ENCODE results near the gene WDR20.

The WDR20 gene

GRCh38 chr14:102218688-102219087, 79.0 kb downstream of the WDR20 start:
- DNase-seq (ENCODE audit: low read depth in 2 of 2) = no peak

- no peak for DNase-seq (ENCODE audit: low read depth in 2 of 2)
These were observed 79.6 kb downstream of the WDR20 start for GRCh38 chr14:102219316-102219715.

GRCh38 chr14:102220031-102220430, 80.3 kb downstream of the WDR20 start:
- DNase-seq (ENCODE audit: low read depth in 2 of 2) = no peak

DNA sequence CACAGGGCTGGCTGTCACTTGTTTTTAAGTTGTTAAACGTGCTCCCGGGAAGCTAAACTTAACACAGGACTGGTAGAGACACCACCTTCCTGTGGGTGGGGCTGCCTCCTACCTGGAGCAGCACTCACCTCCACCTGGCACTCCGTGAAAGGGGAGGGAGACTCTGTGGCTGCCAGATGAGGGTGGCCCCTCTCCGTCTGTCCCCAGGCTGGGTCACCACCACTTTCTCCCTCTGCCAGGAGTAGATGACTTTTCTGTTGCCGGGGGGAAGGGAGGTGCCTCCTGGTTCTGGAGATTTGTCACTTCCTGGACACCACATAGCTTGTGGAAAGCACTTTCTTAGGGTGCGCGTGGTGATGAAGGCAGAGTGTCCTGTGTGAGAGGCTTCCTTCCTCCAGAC, 81.3 kb downstream of the WDR20 start:
- no peak for DNase-seq (ENCODE audit: low read depth in 2 of 2)

- DNase-seq (ENCODE audit: low read depth in 2 of 2) = no peak
These were observed 82.4 kb downstream of the WDR20 start for GRCh38 chr14:102222009-102222575.

DNA sequence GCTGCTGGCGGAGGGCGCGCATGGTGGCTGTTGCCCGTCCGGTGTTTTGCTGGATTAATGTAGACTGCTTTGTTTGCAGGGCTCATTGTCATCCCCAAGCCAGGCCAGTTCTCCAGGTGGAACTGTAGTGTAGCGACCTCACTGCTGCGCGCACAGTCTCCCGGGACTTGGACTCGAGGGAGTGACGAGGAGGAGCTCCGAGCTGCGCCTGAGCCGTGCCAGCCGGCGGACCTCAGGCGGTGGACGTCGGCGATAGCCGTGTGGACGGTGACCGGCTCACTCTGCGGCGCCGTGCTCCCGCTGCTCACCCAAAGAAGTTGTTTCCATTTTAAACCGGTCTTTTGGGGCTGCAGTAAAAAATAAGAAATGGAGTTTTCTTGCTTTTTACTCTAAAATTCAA, 83.1 kb downstream of the WDR20 start:
- no peak for DNase-seq (ENCODE audit: low read depth in 2 of 2)

- no peak for DNase-seq (ENCODE audit: low read depth in 2 of 2)
These were observed 84.0 kb downstream of the WDR20 start for GRCh38 chr14:102223682-102224081.

DNA sequence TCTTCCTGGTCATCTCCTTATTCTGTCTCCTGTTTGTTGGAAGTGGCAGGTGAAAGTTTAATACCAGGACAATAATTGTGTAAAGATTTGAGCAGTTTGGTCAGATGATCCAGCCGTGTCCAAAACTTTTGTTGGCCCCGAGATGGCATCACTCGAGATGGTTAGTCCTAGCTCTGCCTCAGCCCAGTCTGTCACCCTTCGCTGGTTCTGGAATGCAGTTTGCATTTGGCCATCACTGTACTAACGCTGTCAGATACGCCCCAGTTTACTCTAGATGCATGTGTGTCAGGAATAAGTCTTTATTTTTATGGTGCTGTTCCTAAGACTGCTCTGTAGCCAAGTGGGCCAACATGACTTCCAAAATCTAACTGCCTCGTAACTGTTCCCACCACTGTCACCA, 85.7 kb downstream of the WDR20 start:
- no peak for DNase-seq (ENCODE audit: low read depth in 2 of 2)

- no peak for DNase-seq (ENCODE audit: low read depth in 2 of 2)
These were observed 86.2 kb downstream of the WDR20 start for GRCh38 chr14:102225936-102226335.

DNA sequence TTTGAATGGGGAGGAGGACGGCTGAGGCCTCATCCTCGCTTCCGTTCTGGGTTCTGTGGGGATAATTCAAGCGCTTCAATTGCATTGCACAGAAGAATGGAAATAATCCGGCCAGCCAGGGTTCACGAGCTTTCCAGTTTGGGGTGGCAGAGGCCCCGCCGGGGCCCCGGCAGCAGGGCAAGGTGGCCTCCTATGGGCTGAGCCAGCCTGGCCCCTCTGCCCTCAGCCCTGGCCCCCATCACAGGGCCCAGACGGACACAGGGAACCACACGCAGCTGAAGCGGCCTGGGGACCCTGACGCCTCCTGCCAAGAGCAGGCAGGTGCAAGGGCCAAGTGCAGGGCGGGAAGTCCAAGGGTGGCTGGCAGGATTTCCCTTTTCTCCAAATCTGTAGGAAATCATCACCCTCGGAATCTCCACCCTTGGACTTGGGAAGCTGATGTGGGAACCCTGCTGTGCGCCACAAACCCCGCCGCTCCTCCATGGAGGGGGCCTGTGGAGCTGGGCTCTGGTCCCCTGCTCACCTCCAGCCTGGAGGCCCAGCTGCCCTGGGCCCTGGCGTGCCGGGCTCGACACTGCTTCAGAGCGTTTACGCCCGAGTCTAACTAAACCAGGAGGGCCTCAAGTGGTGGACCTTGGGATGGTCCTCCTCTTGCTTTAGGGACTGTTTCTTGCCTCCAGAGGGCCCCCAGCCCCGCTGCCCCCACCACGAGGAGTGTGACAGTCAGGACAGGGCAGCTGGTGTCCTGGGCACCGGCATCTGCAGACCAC, 86.8 kb downstream of the WDR20 start:
- no peak for DNase-seq (ENCODE audit: low read depth in 2 of 2)

- DNase-seq (ENCODE audit: low read depth in 2 of 2) = no peak
These were observed 87.7 kb downstream of the WDR20 start for GRCh38 chr14:102227184-102227964.

- no peak for DNase-seq (ENCODE audit: low read depth in 2 of 2)
These were observed 89.5 kb downstream of the WDR20 start for GRCh38 chr14:102229071-102229738.

- no peak for DNase-seq (ENCODE audit: low read depth in 2 of 2)
These were observed 90.0 kb downstream of the WDR20 start for GRCh38 chr14:102229739-102230092.

DNA sequence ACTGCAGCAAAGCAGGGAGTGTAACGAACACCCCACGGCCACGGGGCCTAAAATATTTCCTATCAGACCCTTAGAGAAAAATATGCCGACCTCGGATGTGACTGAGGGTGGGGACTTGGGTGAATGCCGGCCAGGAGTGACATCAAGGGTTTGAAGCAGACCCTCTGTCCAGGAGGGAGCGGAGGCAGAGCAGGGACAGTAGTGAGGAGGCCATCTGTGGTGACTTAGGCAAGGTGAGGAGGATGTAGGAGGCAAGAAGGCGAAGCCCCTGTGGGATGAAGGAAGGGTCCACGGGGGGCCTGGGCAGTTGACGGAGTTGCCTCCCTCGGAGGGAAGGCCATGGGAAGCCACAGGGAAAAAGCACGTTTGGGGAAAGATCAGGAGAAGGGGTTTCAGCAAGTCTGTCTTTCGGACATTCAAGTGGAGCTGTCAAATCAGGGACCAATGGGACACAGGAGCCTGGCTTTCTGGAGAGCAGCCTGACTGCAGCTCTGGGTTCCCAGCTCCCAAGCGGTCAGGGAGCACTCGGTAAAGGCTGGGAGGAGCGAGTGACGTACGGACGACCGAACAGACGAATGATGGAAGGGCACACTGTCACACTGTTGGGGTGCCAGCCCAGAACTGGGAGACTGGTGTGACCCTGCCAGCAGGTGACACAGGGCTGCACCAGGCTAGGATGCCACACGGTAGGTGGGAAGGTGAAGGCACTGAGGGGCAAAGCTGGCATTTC, 90.9 kb downstream of the WDR20 start:
- DNase-seq (ENCODE audit: low read depth in 2 of 2) = no peak

DNA sequence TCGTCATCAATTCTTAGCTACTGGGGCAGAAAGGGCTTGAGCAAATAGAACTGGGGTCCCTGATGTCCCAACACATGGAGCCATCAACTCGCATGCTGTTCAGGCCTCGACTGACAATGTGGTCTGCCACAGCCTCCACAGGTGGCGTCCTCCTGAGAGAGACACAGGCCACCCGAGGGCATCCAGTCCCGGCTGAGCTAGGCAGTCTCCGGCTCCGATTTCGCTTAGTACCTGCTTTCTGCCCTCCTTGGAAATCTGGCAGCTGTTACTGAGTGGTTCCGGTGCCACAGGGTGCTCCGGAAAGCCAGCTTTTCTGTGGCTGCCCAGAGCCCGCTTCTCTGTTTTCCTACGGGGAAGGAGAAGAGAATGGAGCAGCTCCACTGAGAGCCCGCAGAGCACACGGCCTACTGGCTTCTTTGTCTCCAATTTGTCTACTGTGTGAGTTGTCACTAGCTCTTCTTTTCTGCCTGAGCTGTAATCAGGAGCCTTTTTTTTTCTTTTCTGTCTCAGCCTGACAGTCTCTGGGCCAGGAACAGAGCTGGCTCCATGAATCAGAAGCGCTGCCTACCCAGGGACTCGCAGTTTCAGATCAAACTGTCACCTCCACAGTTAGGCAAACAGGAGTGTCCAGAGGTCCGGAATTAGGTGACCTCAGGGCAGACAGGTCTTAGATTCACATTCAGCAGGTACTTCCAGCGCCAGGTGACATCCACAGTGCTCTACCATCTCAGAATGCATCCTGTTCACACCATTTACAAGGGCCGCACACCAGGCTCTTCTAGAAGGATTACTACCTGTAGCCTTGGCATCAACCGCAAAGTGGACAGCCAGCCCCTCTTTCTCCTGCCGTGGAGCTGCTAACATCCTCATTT, 92.0 kb downstream of the WDR20 start:
- no peak for DNase-seq (ENCODE audit: low read depth in 2 of 2)

GRCh38 chr14:102232348-102232625, 92.6 kb downstream of the WDR20 start:
- no peak for DNase-seq (ENCODE audit: low read depth in 2 of 2)

GRCh38 chr14:102233081-102233480, 93.4 kb downstream of the WDR20 start:
- DNase-seq (ENCODE audit: low read depth in 2 of 2) = no peak

- no peak for DNase-seq (ENCODE audit: low read depth in 2 of 2)
These were observed 94.9 kb downstream of the WDR20 start for GRCh38 chr14:102234331-102235264.

DNA sequence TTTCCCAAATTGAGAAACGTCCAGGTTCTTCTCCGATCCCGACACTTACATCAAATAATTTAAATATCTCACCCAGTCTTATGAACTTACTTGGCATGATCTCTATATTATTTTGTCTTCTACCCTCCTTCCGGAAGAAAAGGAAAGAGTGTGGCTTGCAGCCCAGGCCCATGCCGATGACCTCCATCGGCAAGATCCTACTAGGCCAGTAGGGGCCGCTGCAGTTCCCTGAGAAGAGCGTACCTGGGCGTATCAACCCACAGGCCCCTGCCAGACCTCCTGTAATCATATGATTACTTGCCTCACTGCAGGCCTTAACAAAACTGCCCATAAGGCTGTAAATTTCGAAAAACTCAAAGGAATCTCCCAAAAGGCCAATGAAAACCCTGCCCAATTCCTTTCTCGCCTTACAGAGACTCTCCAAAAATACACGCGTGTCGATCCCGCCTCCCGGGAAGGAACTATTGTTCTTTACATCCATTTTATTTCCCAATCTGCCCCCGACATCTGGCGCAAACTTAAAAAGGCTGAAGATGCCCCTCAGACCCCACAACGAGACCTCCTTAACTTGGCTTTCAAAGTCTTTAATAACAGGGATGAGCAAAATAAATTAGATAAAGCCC, 95.7 kb downstream of the WDR20 start:
- peak; percentile 67 to 77 for DNase-seq (ENCODE audit: low read depth in 2 of 2)
